Daoy (cell line): ENCODE results near the gene PER1. TPM values are rescaled to one million over a fixed set of nuclear protein-coding genes. Genes with fewer than 3 reads are reported as not detected.

Experiments
- DNase-seq: peaks from one replicate; pipeline ENCODE4 v3.0.0-alpha.2; 2015; ENCODE audit warnings: low read depth
- total RNA-seq: library from RNA; depleted of rRNA; stranded (reverse); fragments of >200 nt; shearing (Covaris generic); gene quantifications from 2 replicates; pipeline ENCODE4 v1.2.3, GENCODE V29; 2014; rRNA removed

The PER1 gene, protein sequence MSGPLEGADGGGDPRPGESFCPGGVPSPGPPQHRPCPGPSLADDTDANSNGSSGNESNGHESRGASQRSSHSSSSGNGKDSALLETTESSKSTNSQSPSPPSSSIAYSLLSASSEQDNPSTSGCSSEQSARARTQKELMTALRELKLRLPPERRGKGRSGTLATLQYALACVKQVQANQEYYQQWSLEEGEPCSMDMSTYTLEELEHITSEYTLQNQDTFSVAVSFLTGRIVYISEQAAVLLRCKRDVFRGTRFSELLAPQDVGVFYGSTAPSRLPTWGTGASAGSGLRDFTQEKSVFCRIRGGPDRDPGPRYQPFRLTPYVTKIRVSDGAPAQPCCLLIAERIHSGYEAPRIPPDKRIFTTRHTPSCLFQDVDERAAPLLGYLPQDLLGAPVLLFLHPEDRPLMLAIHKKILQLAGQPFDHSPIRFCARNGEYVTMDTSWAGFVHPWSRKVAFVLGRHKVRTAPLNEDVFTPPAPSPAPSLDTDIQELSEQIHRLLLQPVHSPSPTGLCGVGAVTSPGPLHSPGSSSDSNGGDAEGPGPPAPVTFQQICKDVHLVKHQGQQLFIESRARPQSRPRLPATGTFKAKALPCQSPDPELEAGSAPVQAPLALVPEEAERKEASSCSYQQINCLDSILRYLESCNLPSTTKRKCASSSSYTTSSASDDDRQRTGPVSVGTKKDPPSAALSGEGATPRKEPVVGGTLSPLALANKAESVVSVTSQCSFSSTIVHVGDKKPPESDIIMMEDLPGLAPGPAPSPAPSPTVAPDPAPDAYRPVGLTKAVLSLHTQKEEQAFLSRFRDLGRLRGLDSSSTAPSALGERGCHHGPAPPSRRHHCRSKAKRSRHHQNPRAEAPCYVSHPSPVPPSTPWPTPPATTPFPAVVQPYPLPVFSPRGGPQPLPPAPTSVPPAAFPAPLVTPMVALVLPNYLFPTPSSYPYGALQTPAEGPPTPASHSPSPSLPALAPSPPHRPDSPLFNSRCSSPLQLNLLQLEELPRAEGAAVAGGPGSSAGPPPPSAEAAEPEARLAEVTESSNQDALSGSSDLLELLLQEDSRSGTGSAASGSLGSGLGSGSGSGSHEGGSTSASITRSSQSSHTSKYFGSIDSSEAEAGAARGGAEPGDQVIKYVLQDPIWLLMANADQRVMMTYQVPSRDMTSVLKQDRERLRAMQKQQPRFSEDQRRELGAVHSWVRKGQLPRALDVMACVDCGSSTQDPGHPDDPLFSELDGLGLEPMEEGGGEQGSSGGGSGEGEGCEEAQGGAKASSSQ (N-terminal part only)
- 0.74 and 1.9 TPM in 2 replicates for total RNA-seq

DNA sequence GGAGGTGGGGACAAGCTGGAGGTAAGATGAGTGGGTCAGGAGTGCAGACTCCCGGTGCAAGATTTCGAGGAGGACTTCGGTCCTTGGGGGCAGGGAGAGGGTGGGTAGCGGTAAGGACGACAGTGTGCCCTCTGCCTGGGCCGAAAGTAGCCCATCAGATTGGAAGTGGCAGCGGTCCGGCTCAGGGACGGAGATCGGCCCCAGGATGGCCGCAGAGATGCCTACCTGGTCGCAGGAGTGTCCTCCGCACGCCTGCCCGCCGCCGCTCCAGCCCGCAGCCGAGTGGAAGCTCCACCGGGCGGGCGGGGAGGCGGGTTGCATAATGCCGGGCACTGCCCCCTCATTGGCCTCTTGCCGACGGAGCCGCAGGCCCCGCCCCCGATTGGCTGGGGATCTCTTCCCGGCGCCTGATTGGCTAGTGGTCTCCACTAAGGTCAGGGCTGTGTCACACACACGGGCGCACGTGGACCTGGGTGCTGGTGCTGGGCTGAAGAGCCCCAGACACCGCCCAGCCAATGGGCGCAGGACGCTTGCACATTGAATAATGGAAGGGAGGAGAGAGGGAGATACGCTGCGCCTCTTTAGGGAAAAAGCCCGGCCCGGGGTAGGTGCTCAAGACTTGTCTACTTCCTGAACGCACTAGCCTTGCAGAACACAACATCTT is at the start of gene PER1:
TSS of gene PER1 (minus strand) at position 293 of the 664 bp plus-strand sequence. CDS start 1,698 bp downstream, outside the sequence.
- peak; percentile 88 for DNase-seq

DNA sequence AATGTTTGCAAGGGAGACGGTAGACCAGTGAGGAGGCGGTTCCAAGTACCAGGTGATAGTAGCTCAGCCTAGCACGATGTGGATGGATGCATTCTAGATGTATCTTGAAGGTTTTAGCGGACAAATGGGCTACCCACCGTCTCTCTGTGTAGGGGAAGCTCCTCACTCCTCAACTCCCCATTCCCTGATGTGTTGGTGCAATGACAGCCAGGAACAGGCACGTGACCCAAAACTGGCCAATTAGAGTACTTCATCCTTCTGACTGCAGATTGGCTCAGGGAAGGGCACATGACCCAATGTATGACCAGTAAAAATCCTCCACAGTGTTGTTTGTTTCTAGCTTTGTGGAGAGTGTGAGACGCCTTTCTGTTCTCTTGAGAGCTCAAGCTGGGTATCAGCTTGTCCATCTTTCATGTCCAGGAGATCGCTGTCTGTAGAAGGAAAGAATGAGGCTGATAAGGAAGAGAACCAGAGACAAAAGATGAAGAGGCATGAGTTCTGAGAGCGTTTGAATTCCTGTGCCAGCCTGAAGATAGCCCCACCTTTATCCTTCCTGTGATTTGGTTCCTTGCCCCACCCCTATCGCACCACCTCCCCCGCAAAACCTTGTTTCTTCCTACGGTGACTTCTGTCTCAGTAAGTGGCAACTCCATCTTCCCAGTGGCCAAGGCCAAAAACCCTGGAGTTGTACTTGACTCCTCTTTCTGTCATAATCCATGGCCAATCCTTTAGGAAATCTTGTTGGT is 40.0 kb upstream of the PER1 start:
- DNase-seq: peak; percentile 44

DNA sequence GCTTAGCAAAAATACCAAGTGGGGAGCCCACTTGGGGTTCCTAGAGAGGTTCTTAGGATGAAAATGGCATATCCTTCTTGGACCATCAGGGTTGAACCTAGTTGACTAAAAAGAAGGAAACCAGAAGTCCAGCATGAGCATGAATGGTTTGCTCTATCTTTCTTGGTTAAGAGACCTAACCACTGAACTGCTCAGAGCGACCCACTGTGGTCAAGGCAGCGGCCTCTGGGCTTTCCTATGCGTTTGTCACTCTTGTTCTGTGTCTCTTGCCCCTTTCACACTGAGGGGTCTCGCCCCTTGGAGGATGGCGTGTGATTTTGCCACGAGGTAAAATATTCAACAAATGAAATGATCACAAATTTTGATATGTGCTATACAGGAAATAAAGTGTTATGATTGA is 38.3 kb upstream of the PER1 start:
- no peak for DNase-seq

DNA sequence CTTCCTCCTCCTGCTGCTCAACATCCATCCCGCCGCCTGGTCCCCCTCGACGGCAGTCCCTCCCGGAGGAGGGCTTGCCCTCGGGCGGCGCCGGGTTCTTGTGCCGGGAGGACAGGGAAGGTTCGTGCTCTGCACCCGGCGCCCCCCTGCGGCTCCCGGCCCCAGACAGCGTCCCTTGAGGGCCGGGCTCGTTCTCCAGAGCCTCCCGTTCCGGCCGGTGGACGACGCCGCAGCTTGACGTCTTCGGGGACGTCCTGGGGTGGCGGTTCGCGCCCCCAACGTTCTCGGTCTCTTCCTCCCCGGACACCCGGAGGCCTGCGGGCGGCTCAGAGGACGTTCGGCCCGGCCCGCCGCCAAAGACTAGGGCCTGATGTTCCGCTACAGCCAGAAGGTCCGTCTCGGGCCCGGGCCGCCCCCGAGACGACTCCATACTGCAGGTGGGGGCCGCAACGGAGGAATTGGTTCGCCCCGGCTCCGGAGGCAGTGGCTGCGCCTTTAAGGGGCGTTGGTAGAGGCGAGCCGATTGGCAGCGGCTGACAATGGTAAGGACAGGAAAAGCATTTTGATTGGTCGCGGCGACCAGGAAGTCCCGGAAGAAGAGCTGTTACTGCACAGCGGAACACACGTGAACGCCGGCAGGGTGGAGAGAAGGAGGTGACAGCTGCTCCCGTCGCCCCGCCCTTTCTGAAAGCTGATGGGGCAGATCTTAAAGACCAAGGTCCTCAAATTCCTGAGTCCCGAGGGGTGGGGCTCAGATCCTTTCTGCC is 37.7 kb upstream of the PER1 start, which contains the start of gene BORCS6:
TSS of gene BORCS6 (minus strand) at position 470 of the 767 bp plus-strand sequence. CDS start at position 430, 40 bp downstream.
- peak; percentile 97 for DNase-seq

DNA sequence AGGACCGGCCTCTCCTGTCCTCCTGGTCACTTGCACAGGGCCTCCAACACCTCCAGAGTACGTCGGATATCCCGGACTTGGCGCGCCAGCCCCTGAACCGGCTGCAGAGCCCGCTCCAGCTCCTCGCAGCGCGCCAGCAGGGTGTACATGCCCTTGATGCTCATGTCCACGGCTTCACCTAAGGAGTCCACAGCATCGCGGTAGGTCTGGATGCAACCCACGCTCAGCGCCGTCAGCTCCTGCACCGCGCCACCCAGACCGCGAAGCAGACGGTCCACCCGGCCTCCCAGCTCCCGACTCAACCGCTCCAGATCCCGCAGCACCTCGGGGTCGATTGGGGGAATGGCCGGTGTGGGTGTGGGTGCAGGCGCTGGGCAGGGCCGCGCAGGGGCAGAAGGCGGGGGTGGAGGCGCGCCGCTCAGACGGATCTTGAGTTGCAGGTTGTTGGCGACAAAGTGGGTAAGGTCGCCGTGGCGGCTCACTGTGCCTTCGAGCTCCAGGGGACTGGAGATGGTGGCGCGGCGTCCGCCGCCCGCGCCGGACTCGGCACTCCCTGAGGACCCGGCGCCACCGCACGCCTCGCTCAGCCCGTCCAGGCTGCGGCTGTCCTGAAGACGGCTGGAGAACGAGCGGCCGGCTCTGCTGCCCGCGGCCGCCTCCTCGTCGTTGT is 37.0 kb upstream of the PER1 start:
- DNase-seq: no peak

DNA sequence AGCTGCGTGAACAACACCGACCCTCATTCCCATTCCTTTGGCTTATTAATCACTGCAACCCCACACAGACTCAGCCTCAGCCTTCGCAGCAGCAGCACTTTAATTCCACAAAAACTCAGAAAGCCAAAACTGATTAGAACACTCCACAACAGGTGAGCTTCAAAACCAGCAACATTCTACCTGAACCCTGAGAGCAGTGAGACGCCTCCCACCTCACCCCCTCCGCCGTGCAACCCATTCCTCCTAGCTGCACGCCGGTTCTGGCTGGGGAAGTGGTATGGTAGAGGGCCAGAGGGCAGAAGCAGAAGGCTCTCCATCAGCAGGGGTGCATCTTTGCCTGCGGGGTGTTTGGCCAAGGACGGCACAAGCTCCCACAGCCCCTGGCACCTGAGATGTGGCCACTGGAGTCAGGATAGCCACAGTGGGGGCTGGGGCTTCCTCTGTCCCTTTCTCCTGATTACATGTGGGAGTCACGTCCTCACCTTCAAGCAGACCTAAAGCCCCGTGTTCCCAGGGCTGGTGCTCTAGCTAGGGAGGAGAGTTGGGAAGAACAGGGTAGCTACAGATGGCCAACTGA is 36.1 kb upstream of the PER1 start:
- no peak for DNase-seq

DNA sequence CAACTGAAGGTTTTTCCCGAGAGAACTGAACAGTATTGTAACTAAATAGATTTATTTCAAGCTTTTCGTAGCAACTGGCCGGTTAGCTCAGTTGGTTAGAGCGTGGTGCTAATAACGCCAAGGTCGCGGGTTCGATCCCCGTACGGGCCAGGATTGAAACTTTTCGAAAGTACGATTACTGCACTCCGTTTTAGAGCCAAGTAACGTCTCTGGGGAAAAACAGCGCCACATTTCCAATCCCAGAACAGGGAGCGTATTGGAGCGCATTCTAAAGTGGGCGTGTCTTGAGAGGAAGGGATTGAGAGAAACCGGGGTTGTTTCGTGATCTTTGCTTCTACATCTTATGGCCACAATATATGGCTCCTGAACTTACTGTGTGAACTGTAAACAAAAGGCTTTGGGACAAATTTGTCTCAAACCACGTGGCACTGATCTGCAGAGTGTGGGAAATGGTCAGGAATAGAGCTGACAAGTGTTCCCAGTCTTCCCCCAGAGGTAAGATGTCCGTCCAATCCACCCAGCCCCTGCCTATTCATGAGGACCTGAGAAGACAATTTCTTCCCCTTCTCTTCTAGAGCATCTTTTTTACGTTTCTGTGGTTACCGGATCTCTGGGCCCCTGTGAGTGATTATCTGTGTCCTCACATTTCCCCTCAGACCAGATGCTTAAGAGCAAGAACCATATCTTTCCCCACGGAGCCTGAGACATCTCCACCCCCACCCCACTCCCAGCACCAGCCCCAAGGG is 35.5 kb upstream of the PER1 start:
- peak; percentile 96 for DNase-seq

DNA sequence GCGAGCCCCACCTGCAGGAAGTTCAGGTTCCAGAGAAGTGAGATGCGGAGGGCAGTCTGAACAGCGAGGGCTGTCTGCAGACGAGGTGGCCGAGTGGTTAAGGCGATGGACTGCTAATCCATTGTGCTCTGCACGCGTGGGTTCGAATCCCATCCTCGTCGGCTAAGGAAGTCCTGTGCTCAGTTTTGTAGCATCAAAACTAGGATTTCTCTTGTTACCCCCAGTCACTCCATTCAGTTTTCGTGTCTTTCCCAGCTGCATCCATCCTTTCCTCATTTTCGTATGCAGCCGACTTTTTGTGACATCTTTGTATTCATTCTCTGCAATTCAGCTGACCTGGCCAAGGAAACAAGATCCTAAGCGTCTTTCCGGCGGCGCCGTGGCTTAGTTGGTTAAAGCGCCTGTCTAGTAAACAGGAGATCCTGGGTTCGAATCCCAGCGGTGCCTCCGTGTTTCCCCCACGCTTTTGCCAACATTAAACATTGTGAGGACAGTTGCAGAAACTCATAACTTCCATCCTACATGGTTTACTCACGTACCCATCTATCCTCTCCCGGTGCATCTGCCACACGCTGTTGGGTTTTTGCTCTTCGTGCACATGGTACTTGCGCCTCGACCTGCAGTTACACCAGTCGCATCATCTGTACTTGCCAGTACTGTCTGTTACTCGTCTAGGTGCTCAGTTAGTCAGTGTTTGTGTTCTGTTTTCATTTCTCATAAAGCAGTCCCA is 34.7 kb upstream of the PER1 start:
- peak; percentile 92 for DNase-seq

DNA sequence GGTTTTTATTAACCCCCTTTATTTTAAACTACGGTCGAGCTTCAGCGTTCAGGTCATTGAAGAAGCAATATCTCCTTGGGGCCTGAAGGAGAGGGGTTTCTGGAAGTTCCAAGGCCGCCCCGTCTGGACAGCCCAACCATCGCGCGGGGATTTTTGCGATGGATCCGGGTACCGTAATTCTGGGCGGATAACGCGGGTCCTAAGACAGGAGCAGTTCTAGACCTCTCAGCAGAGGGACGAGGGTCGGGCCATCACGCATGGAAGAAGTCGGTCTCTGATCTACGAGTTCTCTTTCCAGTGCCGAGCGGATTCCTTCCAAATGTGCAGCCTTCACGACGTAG is 34.2 kb upstream of the PER1 start:
- DNase-seq: no peak

DNA sequence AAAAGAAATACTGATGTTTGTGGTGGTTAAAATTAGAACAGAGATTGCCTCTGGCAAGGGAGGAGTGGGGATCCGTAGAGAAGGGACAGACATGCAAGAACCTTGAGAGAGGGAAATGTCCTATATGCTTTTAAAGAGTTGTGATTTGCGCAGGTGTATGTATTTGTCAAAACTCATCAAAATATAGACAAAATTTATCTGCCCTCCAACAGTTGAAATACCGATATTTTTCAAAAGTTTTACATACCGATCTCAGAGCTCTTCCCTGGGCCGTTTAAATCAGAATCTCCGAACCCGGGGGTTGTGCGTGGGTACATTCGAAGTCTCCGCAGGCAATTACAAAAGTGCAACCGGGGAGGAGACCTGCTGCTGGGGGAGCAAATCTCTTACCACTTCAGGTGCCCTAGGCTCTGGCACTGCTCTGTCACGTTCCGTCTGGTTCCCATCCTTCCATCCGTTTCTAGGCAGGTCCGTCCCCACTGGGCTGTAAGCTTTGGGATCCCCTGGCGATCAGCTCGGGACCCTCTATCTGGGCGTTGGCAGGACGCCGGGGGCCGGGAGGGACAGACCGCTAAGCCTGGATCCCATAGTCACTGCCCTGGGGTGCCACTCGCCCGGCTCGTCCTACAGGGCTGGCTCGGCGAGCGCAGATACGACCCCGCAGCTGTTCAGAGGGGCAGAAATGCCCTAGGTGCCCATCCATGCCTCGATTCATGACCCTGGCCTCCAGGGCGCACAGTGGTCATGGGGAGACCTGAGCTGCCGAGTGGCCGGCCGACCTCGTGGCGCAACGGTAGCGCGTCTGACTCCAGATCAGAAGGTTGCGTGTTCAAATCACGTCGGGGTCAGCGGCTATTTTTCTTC is 33.6 kb upstream of the PER1 start:
- DNase-seq: peak; percentile 85

DNA sequence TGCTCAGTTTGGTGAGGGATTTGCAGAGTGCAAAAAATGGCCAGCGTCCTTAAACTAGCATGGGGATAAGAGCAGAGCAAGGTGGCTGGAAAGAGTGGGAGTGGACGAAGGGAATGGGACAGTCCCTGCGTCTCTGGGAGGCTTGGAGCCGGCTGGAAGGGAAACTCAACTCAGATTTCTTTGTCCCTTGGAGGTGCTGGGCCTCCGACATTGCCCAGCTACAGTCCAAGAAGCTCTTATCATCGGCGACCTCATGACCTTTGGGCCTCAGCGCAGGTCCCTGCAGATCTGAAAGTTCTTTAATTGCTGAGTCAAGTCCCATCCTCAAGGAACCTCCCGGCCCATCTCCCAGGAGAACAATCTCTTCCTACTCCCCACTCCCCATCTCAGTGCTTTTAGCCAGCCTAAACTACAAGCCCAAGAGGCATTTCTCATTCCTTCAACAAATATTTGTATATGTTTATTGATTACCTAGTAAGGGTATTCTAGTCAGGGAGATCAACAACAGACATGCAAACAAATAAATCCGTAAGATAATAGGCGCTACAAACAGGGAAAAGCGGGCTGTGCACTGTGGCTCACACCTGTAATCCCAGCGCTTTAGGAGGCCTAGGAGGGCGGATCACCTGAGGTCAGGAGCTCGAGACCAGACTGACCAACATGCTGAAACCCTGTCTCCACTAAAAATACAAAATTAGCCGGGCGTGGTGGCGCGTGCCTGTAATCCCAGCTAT is 25.0 kb upstream of the PER1 start:
- no peak for DNase-seq

DNA sequence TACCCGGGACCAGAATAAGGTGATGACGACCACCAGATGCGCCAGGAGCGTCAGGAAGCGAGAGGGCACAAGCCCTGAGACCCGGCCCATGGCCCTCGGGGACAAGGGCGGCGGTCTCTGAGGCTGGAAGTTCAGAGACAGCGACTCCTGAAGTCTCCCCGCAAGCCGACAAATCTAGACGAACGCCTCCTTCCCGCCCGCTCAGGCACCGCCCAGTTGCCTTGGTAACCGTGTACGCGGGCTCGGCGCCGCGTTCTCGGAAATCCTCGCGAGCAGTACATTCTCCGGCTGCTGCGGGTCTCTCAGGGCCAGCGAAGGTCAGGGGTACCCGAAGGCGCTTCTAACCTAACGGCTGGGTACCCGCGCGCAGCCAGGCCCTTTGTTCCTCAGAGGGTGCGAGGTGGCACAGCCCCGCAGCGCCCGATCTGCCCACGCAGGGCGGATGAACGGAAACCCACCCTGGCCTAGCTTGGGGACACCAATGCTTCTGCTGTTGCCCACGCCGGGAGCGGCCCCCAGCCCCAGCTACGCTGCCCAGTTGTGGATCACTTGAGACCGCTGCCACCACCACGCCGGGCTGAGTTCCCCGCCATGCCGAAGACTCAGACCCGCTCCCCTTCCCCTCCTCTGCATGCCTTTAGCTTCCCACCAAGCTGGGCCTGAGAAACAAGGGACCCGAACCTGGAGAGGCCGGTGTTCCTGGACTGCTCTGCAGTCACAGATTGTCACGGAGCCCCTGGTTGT is 24.2 kb upstream of the PER1 start, which contains the start of gene TMEM107:
TSS of gene TMEM107 (minus strand) at position 184 of the 744 bp plus-strand sequence. CDS start at position 90, 94 bp downstream.
- peak; percentile 86 for DNase-seq

DNA sequence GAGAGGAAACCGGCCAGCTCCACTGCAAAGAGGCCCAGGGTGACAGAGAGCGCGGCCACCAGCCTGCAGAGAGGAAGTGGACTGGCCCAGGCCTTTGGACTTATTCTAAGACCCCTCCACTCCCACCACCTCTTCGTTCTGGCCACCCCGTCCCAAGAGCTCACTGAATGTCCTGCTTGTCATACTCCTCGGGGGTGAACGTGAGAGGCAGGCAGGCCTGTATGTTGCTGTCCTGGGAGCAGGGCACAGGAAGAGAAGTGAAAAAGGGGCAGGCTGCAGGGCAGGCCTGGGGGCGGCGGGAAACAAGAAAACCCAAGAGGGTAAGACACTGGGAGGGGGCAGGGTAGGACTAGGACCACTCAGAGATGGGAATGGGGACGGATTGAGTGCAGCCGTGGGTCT is 23.6 kb upstream of the PER1 start:
- DNase-seq: no peak

DNA sequence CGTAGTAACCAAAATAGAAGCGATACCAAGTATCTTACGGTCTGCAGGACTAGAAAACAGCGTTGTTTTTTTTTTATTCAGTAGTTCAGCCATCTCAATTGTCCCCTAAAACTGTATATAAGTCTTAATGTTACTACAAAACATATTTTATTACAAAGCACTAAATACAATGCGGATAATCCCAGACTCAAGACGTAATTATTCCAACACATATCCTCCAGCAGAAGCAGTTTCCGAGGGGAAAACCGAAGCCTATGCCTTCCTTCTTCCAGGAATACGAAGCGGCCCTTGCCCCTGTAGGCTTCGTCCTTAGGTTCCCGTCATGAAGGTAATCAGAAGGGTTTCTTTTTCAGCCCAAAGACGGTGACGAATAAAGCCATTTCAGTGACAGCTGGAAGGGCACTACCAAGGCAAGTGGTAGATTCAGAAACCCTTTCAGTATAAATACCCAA is 21.7 kb upstream of the PER1 start:
- no peak for DNase-seq
